Esophagus muscularis mucosa (tissue), 4 donors: ENCODE data around the gene TMEM131. TPM values are rescaled to one million over a fixed set of nuclear protein-coding genes. Genes with fewer than 3 reads are reported as not detected.

Experiments
- DNase-seq: peaks from one replicate; pipeline ENCODE4 v3.0.0-alpha.2; 2017; ENCODE audit errors: extremely low spot score
- H3K27ac ChIP-seq, 4 donors: fragments of 200-600 bp; sonication (generic); replicated peaks in 1 of 4; 1 replicate in 3 of 4; 2 replicates in 1 of 4; pipeline ENCODE4 v1.5.1; 2016 to 2019; ENCODE audit warnings: mild to moderate bottlenecking in 1 of 4
- H3K27me3 ChIP-seq, 4 donors: fragments of 200-600 bp; sonication (generic); one replicate each; pipeline versions ENCODE4 v1.5.1 to v1.6.0; 2016 to 2019
- H3K36me3 ChIP-seq, 4 donors: fragments of 200-600 bp; sonication (generic); one replicate each; pipeline ENCODE4 v1.5.1; 2016 to 2019
- H3K4me1 ChIP-seq, 4 donors: fragments of 200-600 bp; sonication (generic); one replicate each; pipeline ENCODE4 v1.5.1; 2016 to 2019
- H3K4me3 ChIP-seq, 4 donors: fragments of 200-600 bp; sonication (generic); 1 replicate in 2 of 4; 2 replicates in 2 of 4; pipeline ENCODE4 v1.5.1; 2016 to 2019; ENCODE audit warnings: mild to moderate bottlenecking in 4 of 4, moderate library complexity in 1 of 4
- H3K9me3 ChIP-seq, 4 donors: fragments of 200-600 bp; sonication (generic); 1 replicate in 3 of 4; 2 replicates in 1 of 4; pipeline ENCODE4 v1.5.1; 2016 to 2019
- EP300 ChIP-seq: sonication (generic); formaldehyde crosslinking; IDR thresholded peaks from one replicate; pipeline ENCODE4 v1.6.1; 2017; ENCODE audit warnings: antibody characterized with exemption
- POLR2A ChIP-seq: fragments of 450-650 bp; IDR thresholded peaks from one replicate; pipeline ENCODE4 v1.6.1; 2017; ENCODE audit warnings: antibody characterized with exemption, moderate library complexity, mild to moderate bottlenecking, low read depth
- POLR2AphosphoS5 ChIP-seq, 2 donors: sonication (generic); formaldehyde crosslinking; IDR thresholded peaks; one replicate each; pipeline ENCODE4 v1.6.1; 2017; ENCODE audit warnings: antibody characterized with exemption in 2 of 2
- WGBS: methylation state at CpG from one replicate; pipeline ENCODE4 v1.1.5; 2018; 5-methylcytosine and 5-hydroxymethylcytosine counted together
- intact Hi-C: fragments of 100-400 bp; cut with DNase I; formaldehyde crosslinking; loops from one replicate; pipeline ENCODE4 v1.15.1; 2023
- total RNA-seq, 4 donors: library from RNA; depleted of rRNA; stranded (reverse); fragments of >200 nt; gene quantifications; one replicate each; pipeline versions ENCODE4 v1.1.0 to v1.2.1, GENCODE V29; 2016
- TF ChIP-seq, protein P1 (sequence below), 3 experiments: fragments of 200-600 bp in 2 of 3; fragments of 450-650 bp in 1 of 3; sonication (generic) in 2 of 3; IDR thresholded peaks; one replicate each; pipeline ENCODE4 v1.5.1; 2017 to 2019; ENCODE audit warnings: antibody characterized with exemption in 3 of 3, mild to moderate bottlenecking in 2 of 3, moderate library complexity in 1 of 3

The TMEM131 gene
- total RNA-seq, 4 donors from 2014 or later, result 23.9 to 34.1 (median 26.5) TPM

DNA sequence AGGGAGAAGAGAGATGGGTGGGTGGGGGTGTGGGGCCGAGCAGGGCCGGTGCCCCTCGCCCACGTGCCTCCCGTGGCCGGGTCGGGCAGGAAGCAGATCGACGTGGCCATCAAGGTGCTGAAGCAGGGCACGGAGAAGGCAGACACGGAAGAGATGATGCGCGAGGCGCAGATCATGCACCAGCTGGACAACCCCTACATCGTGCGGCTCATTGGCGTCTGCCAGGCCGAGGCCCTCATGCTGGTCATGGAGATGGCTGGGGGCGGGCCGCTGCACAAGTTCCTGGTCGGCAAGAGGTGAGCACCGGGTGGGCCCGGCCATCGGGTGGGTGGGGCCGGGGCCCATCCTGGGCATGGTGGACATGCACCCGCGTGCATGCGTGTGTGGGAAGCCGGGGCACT lies 260.6 kb downstream of the TMEM131 start:
- no peaks in the 10 kb centered on the region for H3K27me3 ChIP-seq
- TF ChIP-seq POLR2AphosphoS5 (IDR thresholded peaks at IDR 0.05), result no peak
- H3K27ac ChIP-seq, result no peak overlapping the region
- intact Hi-C loops, result no loop called here
- no peak for DNase-seq
- H3K4me1 ChIP-seq, result no peaks in the 10 kb centered on the region
- H3K9me3 ChIP-seq, result peaks cover 0 to 4% (median 4%) of the 10 kb centered on the region in 4 donors
- no peaks in the 10 kb centered on the region for H3K36me3 ChIP-seq
- no peak overlapping the region for H3K4me3 ChIP-seq
- WGBS, result 93% methylated on average over 26 of the region's 29 CpGs

- 93% methylated on average over 33 of the region's 44 CpGs for WGBS
- no peaks in the 10 kb centered on the region for H3K27me3 ChIP-seq
- H3K27ac ChIP-seq, result no peak overlapping the region
- H3K4me3 ChIP-seq, result no peak overlapping the region
- peaks cover 0 to 10% (median 8%) of the 10 kb centered on the region in 4 donors for H3K9me3 ChIP-seq
- TF ChIP-seq POLR2A (no peak), EP300 (no peak), POLR2AphosphoS5 (IDR thresholded peaks at IDR 0.05) (no peak)
- TF ChIP-seq, protein P1, sequence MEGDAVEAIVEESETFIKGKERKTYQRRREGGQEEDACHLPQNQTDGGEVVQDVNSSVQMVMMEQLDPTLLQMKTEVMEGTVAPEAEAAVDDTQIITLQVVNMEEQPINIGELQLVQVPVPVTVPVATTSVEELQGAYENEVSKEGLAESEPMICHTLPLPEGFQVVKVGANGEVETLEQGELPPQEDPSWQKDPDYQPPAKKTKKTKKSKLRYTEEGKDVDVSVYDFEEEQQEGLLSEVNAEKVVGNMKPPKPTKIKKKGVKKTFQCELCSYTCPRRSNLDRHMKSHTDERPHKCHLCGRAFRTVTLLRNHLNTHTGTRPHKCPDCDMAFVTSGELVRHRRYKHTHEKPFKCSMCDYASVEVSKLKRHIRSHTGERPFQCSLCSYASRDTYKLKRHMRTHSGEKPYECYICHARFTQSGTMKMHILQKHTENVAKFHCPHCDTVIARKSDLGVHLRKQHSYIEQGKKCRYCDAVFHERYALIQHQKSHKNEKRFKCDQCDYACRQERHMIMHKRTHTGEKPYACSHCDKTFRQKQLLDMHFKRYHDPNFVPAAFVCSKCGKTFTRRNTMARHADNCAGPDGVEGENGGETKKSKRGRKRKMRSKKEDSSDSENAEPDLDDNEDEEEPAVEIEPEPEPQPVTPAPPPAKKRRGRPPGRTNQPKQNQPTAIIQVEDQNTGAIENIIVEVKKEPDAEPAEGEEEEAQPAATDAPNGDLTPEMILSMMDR (IDR thresholded peaks at IDR 0.05), result no peak
- no peak for DNase-seq
- intact Hi-C loops, result no loop called here
- H3K36me3 ChIP-seq, result no peaks in the 10 kb centered on the region
- H3K4me1 ChIP-seq, result no peaks in the 10 kb centered on the region
Measured at GRCh38 chr2:97734061-97735051, 261.4 kb downstream of the TMEM131 start.

DNA sequence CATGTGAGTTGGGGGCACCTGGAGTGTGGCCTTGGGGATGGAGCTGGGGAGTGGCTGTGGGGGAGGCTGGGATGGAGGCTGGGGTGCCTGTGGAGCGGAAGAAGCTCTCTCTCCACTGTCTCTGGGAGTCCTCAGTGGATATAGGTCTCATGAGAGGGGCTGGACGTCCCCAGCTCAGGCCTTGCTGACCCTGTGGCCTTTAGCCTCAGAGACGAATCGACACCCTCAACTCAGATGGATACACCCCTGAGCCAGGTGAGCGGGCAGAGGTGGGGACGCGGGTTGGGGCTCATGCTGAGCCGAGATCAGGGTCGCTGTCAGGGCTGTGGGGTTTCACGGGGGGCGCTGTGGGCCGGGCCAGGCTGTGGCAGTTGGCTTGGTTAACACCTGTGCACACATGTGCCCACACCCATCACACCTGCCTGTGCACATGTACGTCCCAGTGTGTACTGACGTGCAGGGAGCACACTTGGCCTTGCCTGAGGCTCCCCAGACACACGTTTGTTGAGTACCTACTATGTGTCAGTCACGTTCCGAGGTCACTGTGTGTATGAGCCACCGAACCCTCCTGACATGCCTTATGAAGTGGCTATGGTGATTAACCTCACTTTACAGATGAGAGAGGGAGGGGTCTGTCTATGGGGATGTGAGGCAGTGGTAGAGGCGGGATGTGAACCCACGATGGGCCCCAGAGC lies 262.3 kb downstream of the TMEM131 start:
- Histone ChIP-seq H3K27me3 (no peaks in the 10 kb centered on the region), H3K27ac (no peak overlapping the region), H3K4me3 (no peak overlapping the region), H3K36me3 (no peaks in the 10 kb centered on the region), H3K9me3 (peaks cover 0 to 10% (median 8%) of the 10 kb centered on the region in 4 donors), H3K4me1 (no peaks in the 10 kb centered on the region)
- DNase-seq, result no peak
- 90% methylated on average over 4 of the region's 20 CpGs for whole genome bisulfite sequencing
- TF ChIP-seq, protein P1 (IDR thresholded peaks at IDR 0.05), result no peak
- TF ChIP-seq EP300 (no peak), POLR2A (no peak), POLR2AphosphoS5 (IDR thresholded peaks at IDR 0.05) (no peak)
- intact Hi-C loops, result no loop called here

- Histone ChIP-seq H3K4me1 (peaks cover 0 to 2% (median 0%) of the 10 kb centered on the region in 4 donors), H3K4me3 (no peak overlapping the region), H3K36me3 (no peaks in the 10 kb centered on the region), H3K27ac (no peak overlapping the region), H3K27me3 (no peaks in the 10 kb centered on the region), H3K9me3 (peaks cover 0 to 10% (median 8%) of the 10 kb centered on the region in 4 donors)
- no peak for DNase-seq
- 91% methylated on average over 18 of the region's 28 CpGs for WGBS
- TF ChIP-seq, protein P1 (IDR thresholded peaks at IDR 0.05), result no peak
- TF ChIP-seq POLR2A (no peak), POLR2AphosphoS5 (IDR thresholded peaks at IDR 0.05) (no peak), EP300 (no peak)
- intact Hi-C loops, result no loop called here
Measured at GRCh38 chr2:97732436-97733340, 263.1 kb downstream of the TMEM131 start.
